Activated B cell treated with CpG ODN at 0.5 μM for 24 hours (primary cell): Measurements from ENCODE around the gene DNAH2. TPM values are rescaled to one million over a fixed set of nuclear protein-coding genes. Genes with fewer than 3 reads are reported as not detected.

Experiments
- ATAC-seq: fragments of 200-7000 bp; cut with Tn5 transposase; one replicate; pipeline ENCODE4 v1.10.0; 2021; ENCODE audit warnings: low read depth, mild to moderate bottlenecking, moderate library complexity
- CTCF ChIA-PET: fragments of 350-600 bp; sonication (Branson Sonifier 250); formaldehyde crosslinking; loops from one replicate; lab custom pipeline; 2021; ENCODE audit warnings: antibody characterized with exemption; lab: Charles Lee
- POLR2A ChIA-PET: fragments of 350-600 bp; sonication (Branson Sonifier 250); formaldehyde crosslinking; loops from one replicate; lab custom pipeline; 2021; ENCODE audit warnings: antibody characterized with exemption; lab: Charles Lee
- DNase-seq: peaks from one replicate; pipeline ENCODE4 v3.0.0; 2022
- H3K27ac Mint-ChIP-seq: one replicate; pipeline ENCODE4 v1.8.0; 2020; ENCODE audit warnings: mixed read lengths
- H3K27me3 Mint-ChIP-seq: one replicate; pipeline ENCODE4 v1.8.0; 2021; ENCODE audit warnings: mixed read lengths
- H3K36me3 Mint-ChIP-seq: one replicate; pipeline ENCODE4 v1.8.0; 2021; ENCODE audit warnings: low read depth, mixed read lengths
- H3K4me1 Mint-ChIP-seq: one replicate; pipeline ENCODE4 v1.8.0; 2021; ENCODE audit warnings: mixed read lengths
- H3K4me3 Mint-ChIP-seq: one replicate; pipeline ENCODE4 v1.8.0; 2020; ENCODE audit warnings: mild to moderate bottlenecking, mixed read lengths
- H3K9me3 Mint-ChIP-seq: one replicate; pipeline ENCODE4 v1.8.0; 2020; ENCODE audit warnings: mixed read lengths
- intact Hi-C: fragments of 100-400 bp; cut with micrococcal nuclease; formaldehyde crosslinking; loops from one replicate; pipeline ENCODE4 v1.15.1; 2024
- total RNA-seq: library from RNA; stranded (reverse); gene quantifications from 2 replicates; pipeline ENCODE4 v1.2.3, GENCODE V29; 2022
- TF ChIP-seq, protein P1 (sequence below): fragments of 200-600 bp; IDR thresholded peaks from one replicate; pipeline ENCODE4 v1.8.0; 2022; ENCODE audit warnings: antibody characterized with exemption, mild to moderate bottlenecking

The DNAH2 gene
- total RNA-seq, 1 donor from 2014 or later = not detected

GRCh38 chr17:7707858-7708750 lies 9.4 kb upstream of the DNAH2 start:
- H3K27ac Mint-ChIP-seq = no peak overlapping the region
- intact Hi-C loops = no loop called here
- peaks cover 27% of the 10 kb centered on the region for H3K4me1 Mint-ChIP-seq
- CTCF ChIA-PET = no interaction called here
- POLR2A ChIA-PET = no interaction called here
- no peak for DNase-seq
- H3K9me3 Mint-ChIP-seq = no peaks in the 10 kb centered on the region
- peaks cover 4% of the 10 kb centered on the region for H3K36me3 Mint-ChIP-seq
- peaks cover 60% of the 10 kb centered on the region for H3K27me3 Mint-ChIP-seq
- no peak for ATAC-seq
- TF ChIP-seq, protein P1, sequence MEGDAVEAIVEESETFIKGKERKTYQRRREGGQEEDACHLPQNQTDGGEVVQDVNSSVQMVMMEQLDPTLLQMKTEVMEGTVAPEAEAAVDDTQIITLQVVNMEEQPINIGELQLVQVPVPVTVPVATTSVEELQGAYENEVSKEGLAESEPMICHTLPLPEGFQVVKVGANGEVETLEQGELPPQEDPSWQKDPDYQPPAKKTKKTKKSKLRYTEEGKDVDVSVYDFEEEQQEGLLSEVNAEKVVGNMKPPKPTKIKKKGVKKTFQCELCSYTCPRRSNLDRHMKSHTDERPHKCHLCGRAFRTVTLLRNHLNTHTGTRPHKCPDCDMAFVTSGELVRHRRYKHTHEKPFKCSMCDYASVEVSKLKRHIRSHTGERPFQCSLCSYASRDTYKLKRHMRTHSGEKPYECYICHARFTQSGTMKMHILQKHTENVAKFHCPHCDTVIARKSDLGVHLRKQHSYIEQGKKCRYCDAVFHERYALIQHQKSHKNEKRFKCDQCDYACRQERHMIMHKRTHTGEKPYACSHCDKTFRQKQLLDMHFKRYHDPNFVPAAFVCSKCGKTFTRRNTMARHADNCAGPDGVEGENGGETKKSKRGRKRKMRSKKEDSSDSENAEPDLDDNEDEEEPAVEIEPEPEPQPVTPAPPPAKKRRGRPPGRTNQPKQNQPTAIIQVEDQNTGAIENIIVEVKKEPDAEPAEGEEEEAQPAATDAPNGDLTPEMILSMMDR = no peak
- H3K4me3 Mint-ChIP-seq = no peak overlapping the region

- H3K36me3 Mint-ChIP-seq = no peaks in the 10 kb centered on the region
- POLR2A ChIA-PET = no interaction called here
- CTCF ChIA-PET = no interaction called here
These were observed 8.5 kb upstream of the DNAH2 start for GRCh38 chr17:7709031-7709430.

DNA sequence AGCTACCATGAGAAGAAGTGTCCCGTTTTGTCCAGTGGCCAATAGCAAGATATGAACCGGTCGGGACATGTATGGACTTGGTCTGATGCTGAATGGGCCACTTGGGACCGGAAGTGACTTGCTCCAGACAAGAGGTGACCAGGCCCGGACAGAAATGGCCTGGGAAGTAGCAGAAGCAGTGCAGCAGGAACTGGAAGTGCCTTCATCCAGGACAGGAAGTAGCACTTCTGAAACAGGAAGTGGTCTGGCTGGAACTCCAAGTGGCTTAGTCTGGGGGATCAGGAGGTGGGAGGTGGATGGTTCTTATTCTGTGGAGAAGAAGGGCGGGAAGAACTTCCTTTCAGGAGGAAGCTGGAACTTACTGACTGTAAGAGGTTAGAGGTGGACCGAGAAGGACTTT lies 7.2 kb upstream of the DNAH2 start:
- intact Hi-C loops = no loop called here
- ATAC-seq (no peak), DNase-seq (no peak)
- no peak overlapping the region for H3K27ac Mint-ChIP-seq
- H3K27me3 Mint-ChIP-seq = peaks cover 58% of the 10 kb centered on the region
- H3K4me1 Mint-ChIP-seq = peaks cover 12% of the 10 kb centered on the region
- CTCF ChIA-PET = no interaction called here
- no peaks in the 10 kb centered on the region for H3K9me3 Mint-ChIP-seq
- POLR2A ChIA-PET = interaction anchor here (1.4 kb wide), 1 partner anchor 23 kb away, joined by 3 read pairs; the partner anchor contains the start of gene TP53
- TF ChIP-seq, protein P1 = no peak
- no peaks in the 10 kb centered on the region for H3K36me3 Mint-ChIP-seq
- H3K4me3 Mint-ChIP-seq = no peak overlapping the region

More at GRCh38 chr17:7709031-7709430, 8.5 kb upstream of the DNAH2 start:
- DNase-seq (no peak), ATAC-seq (no peak)
- Mint-ChIP-seq H3K27me3 (peaks cover 58% of the 10 kb centered on the region), H3K9me3 (no peaks in the 10 kb centered on the region), H3K4me1 (peaks cover 19% of the 10 kb centered on the region), H3K27ac (no peak overlapping the region), H3K4me3 (no peak overlapping the region)
- intact Hi-C loops = no loop called here
- TF ChIP-seq, protein P1 = no peak

DNA sequence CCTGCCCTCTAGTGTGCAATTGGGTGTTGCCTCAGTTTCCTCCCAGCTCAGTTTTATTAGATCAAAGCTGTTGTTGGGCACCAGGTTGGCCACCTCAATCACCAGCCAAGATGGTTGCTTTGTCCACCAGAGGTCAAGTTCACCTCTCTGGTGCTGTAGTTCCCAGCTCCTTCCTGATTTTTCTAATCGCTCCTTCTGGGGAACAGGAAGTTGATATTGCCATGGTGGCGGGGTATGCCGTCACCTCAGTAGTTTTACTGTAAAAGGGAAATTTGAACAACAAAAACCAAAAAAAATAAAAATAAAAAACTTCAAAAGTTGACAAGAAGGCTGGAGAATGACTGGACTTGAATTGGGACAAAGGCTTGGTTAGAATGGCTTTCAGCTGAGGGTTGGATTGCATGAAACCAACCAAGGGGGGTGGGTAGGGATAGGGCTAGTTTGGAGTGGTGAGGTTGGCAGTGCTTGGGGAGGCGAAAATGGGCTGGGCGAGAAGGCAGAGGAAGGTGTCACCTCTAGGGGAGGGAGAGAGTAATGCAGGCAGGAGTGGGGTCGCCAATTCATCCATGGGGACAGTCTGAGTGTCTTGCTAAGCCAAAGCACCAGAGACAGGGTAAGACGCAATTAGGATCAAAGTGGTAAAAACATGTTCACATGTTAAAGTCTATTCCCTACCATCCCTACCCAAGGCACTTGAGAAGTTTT lies 6.3 kb upstream of the DNAH2 start:
- TF ChIP-seq, protein P1 = no peak
- H3K4me1 Mint-ChIP-seq = peaks cover 6% of the 10 kb centered on the region
- DNase-seq = no peak
- H3K27ac Mint-ChIP-seq = no peak overlapping the region
- no peak for ATAC-seq
- ChIA-PET CTCF (no interaction called here), POLR2A (interaction anchor here (1.4 kb wide), 1 partner anchor 24 kb away, joined by 3 read pairs; the partner anchor contains the start of gene TP53)
- intact Hi-C loops = no loop called here
- H3K4me3 Mint-ChIP-seq = no peak overlapping the region
- peaks cover 61% of the 10 kb centered on the region for H3K27me3 Mint-ChIP-seq
- no peaks in the 10 kb centered on the region for H3K36me3 Mint-ChIP-seq
- H3K9me3 Mint-ChIP-seq = no peaks in the 10 kb centered on the region
